Measurements from ENCODE around the gene RFX3.

Gene RFX3

DNA sequence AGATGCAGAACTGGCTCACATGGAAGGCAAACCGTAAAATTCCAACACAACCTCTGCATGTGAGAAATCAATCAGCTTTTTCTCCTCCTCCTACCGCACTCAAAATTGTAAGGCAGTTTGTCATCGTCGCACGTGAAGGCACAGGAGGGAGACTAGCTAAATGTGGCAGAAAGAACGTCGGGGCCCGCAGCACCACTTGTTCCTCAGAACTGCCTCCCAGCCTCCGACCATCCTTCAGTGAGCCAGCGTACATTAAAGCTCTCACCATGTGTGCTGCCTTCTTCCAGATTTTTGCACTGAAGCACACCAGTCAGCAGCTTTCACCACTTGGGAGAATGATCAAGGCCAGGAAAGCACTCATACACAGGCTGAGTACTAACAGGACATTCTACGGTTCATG is 105.9 kb downstream of the RFX3 start:
- no peak for TF ChIP-seq CTCF (IDR thresholded peaks at IDR 0.05; ENCODE audit: control extremely low read depth, extremely low read depth, low read depth, missing control alignments)
- POLR2A ChIA-PET = no interaction called here
- CTCF ChIA-PET = interaction anchor here (1.4 kb wide), 1 partner anchor 34 kb away, joined by 3 read pairs; no protein-coding TSS in a partner anchor
- no peak for DNase-seq (ENCODE audit: extremely low spot score)

- TF ChIP-seq CTCF (IDR thresholded peaks at IDR 0.05; ENCODE audit: control extremely low read depth, extremely low read depth, low read depth, missing control alignments) = no peak
- POLR2A ChIA-PET = no interaction called here
- no peak for DNase-seq (ENCODE audit: extremely low spot score)
- CTCF ChIA-PET = no interaction called here
Observed at GRCh38 chr9:3415906-3416305, 109.9 kb downstream of the RFX3 start.

DNA sequence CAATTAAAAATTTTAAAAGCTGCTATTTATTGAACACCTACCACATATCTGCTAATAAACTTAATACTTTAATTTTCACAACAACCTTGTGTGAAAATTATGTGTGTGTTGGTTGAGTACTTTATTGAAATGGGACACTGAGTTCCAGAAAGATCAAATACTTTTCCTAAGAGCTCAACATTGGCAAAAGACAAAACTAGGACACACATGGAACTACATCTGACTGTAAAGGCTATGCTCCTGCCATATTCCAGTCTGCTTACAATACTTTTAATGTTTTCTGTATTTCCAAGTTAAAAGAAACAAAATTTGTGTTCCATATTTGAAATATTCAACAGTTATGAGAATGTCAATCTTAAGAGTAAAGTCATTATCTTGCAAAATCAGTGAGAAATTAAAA is 111.8 kb downstream of the RFX3 start:
- TF ChIP-seq CTCF (IDR thresholded peaks at IDR 0.05; ENCODE audit: control extremely low read depth, extremely low read depth, low read depth, missing control alignments) = no peak
- ChIA-PET CTCF (interaction anchor here (4.1 kb wide), 1 partner anchor 10 kb away, joined by 17 read pairs; no protein-coding TSS in a partner anchor), POLR2A (no interaction called here)
- no peak for DNase-seq (ENCODE audit: extremely low spot score)

- DNase-seq (ENCODE audit: extremely low spot score) = no peak
- CTCF ChIA-PET = interaction anchor here (2.0 to 4.1 kb wide), 2 partner anchors 13 to 17 kb away, joined by 6 to 17 read pairs; no protein-coding TSS in a partner anchor
- no peak for TF ChIP-seq CTCF (IDR thresholded peaks at IDR 0.05; ENCODE audit: control extremely low read depth, extremely low read depth, low read depth, missing control alignments)
- POLR2A ChIA-PET = no interaction called here
Observed at GRCh38 chr9:3410461-3410860, 115.3 kb downstream of the RFX3 start.

DNA sequence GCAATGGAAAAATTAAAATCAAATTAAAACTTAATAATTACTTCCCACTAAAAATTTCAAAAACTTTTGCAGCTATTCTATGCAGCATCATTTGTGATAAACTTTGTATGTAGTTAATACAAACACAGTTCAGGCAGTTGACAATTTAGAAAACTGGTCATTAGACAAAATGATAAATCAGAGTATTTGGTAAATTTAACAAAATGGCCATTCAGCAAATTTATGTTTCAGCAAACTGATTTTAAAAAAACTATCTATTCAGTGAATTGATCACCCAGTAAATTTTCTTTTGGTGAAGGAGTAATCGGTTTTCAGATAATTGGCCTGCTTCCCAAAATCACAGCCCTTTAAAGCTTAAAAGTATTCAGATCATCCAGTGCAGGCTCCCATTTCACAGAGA is 116.3 kb downstream of the RFX3 start:
- ChIA-PET POLR2A (no interaction called here), CTCF (interaction anchor here (2.0 kb wide), 1 partner anchor 18 kb away, joined by 6 read pairs; no protein-coding TSS in a partner anchor)
- no peak for TF ChIP-seq CTCF (IDR thresholded peaks at IDR 0.05; ENCODE audit: control extremely low read depth, extremely low read depth, low read depth, missing control alignments)
- DNase-seq (ENCODE audit: extremely low spot score) = no peak

DNA sequence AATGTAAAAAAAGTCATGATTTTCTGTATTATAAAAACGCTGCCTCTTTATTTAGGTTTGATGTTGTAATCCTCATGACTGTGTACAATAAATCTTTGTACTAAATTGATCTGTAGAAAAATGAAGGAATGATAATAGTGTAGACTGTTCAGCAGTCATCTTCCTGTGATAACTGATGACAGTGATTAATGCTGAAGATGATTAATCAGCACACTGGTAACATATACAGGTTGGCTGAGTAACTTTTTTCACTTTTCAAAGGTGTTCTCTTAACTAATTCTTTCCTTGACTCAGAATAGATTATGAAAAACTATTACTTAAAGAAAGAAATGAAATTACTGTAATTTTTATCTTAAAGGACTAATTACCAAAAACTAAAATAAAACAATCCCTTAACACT is 122.5 kb downstream of the RFX3 start:
- no peak for TF ChIP-seq CTCF (IDR thresholded peaks at IDR 0.05; ENCODE audit: control extremely low read depth, extremely low read depth, low read depth, missing control alignments)
- POLR2A ChIA-PET = no interaction called here
- CTCF ChIA-PET = interaction anchor here (1.3 kb wide), 1 partner anchor 8 kb away, joined by 4 read pairs; no protein-coding TSS in a partner anchor
- DNase-seq (ENCODE audit: extremely low spot score) = no peak

All from GM10248 (cell line).